ENCODE results near the gene CC2D1A.

CC2D1A gene

DNA sequence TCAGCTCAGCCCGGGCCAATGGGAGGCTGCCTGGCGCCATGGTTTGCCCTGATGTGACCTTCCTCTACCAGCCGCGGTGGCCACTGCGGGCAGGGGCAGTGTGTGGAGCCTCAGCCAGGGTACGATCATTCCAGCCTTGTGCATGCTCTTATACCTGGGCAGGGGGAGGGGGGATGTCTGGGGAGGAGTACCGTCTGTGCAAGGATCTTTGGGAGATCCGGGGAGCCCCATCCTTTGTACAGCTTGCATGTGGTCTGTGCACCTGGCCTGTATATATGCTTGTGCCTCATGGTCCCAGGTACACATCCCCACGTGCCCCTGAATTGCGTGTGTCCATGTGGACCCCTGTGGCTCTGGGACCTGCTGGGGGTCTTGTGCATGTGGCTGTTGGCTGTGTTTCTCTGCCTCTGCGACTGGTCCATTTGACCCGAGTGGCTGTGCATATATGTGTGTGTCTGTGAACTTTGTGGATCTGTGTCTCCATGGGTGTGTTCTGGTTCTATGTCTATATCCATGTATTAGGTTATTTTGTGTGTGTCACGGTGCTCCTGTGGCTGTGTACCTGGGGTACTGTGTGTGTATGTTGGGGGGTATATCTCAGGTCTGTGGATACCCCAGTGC, 41.8 kb upstream of the CC2D1A start:
- DNase-seq (ENCODE audit: low read depth), result no peak
- TF ChIP-seq CTCF (IDR thresholded peaks at IDR 0.05; ENCODE audit: low read length, missing control alignments), result no peak
- H3K4me3 ChIP-seq (replicated peaks; ENCODE audit: low read depth, low read length), result no peak overlapping the region

GRCh38 chr19:13864667-13865570, 41.1 kb upstream of the CC2D1A start:
- peak overlapping the region; percentile 45 for H3K4me3 ChIP-seq (replicated peaks; ENCODE audit: low read depth, low read length)
- TF ChIP-seq CTCF (IDR thresholded peaks at IDR 0.05; ENCODE audit: low read length, missing control alignments), result no peak
- no peak for DNase-seq (ENCODE audit: low read depth)

DNA sequence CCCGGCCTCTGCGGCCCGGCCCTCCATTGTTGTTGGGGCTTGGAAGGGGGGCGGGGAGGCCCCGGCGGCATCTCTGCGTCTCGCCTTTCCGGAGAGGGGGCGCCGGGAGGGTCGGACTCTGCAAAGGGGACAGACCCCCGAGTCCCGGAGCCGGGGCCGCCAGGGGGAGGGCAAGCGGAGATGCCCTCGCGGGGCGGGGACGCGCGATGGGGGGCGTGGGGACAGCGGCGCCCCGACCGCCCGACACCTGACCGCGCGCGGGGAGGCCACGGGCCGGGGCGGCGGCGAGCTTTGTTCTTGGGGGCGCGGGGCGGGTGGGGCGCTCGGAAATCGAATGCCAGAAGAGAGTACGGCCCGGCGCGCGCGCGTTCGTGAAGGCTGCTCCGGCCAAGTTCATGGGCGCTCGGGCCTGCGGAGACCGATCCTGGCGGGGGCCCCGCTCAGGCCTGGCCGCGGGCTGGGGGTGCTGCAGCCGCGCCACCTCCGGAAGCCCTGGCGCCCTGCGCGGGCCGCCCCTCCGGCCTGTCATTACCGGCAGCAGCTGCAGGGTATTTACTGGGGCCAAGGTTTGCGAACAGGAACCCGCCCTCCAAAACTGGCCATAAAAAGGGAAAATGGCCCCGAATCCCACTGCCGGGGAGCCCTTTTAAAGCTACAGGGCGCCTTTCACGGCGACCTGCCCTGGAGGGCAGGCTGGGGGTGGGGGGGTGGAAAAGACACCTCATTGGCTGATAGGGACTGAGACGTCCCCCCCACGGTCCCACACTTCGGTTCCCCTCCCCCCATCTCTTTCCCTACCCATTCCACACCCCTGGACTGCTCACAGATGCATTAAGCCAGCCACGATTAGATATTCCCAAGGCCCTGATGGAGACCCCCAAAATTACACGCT, 40.2 kb upstream of the CC2D1A start:
- peak overlapping the region; percentile 45 for H3K4me3 ChIP-seq (replicated peaks; ENCODE audit: low read depth, low read length)
- DNase-seq (ENCODE audit: low read depth), result no peak
- no peak for TF ChIP-seq CTCF (IDR thresholded peaks at IDR 0.05; ENCODE audit: low read length, missing control alignments)

DNA sequence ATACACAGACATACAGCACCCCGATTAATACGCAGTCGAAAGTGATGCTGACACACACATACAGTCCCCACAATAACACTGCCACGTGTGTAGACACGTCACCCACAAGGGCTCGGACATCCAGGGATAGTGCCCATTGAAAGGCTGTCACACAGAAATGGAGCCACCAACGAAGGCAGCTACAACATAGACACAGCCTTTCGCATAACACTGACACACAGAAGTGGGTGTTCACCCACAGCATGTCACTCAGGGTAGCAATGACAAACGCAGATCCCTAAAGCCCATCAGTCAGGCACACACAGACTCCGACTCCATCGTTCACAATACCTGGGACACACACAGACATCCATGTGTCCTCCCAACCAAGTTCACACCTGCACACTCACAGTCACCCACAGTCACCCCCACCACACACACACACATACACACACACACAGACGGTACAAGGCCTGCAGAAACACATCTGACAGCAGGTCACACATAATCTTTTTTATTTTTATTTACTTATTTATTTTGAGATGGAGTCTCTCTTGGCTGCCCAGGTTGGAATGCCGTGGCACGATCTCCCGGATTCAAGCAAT, 39.4 kb upstream of the CC2D1A start:
- peak overlapping the region; percentile 45 for H3K4me3 ChIP-seq (replicated peaks; ENCODE audit: low read depth, low read length)
- no peak for DNase-seq (ENCODE audit: low read depth)
- TF ChIP-seq CTCF (IDR thresholded peaks at IDR 0.05; ENCODE audit: low read length, missing control alignments), result no peak

GRCh38 chr19:13868663-13869062, 37.3 kb upstream of the CC2D1A start:
- DNase-seq (ENCODE audit: low read depth), result no peak
- H3K4me3 ChIP-seq (replicated peaks; ENCODE audit: low read depth, low read length), result no peak overlapping the region
- no peak for TF ChIP-seq CTCF (IDR thresholded peaks at IDR 0.05; ENCODE audit: low read length, missing control alignments)

DNA sequence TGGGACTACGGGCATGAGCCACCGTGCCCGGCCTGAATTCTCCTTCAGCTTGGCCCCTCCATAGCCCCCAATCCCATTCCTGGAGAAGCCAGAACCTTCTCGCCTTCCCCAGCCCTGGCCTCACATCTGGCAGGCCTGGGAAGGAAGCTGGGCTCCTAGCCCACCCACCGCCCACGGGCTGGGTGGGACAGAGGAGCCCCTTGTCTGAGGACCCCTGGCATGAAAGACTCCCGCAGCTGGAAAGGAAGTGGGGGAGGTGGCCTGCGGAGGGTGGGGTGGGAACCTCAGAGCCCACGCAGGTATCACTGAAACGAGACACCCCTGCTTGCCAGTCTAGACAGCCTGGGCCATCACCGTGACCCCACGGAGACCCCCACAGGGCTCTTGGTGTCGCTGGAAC, 36.7 kb upstream of the CC2D1A start:
- no peak for TF ChIP-seq CTCF (IDR thresholded peaks at IDR 0.05; ENCODE audit: low read length, missing control alignments)
- no peak for DNase-seq (ENCODE audit: low read depth)
- no peak overlapping the region for H3K4me3 ChIP-seq (replicated peaks; ENCODE audit: low read depth, low read length)

Data from fibroblast of pulmonary artery (primary cell).